WTC11 (cell line): ENCODE data around the gene PRKN. TPM values are rescaled to one million over a fixed set of nuclear protein-coding genes. Genes with fewer than 3 reads are reported as not detected.

Experiments used
- ATAC-seq: fragments of 200-7000 bp; cut with Tn5 transposase; 2 replicates; pipeline ENCODE4 v1.10.0; 2021; ENCODE audit warnings: mild to moderate bottlenecking, moderate library complexity
- CTCF ChIA-PET: fragments of 300-600 bp; sonication (Branson Sonifier 250); formaldehyde crosslinking; loops from one replicate; lab custom pipeline; 2021; ENCODE audit warnings: antibody characterized with exemption; lab: Charles Lee
- POLR2A ChIA-PET: fragments of 350-600 bp; sonication (Branson Sonifier 250); formaldehyde crosslinking; loops from one replicate; lab custom pipeline; 2021; ENCODE audit warnings: antibody characterized with exemption; lab: Charles Lee
- DNase-seq: peaks from one replicate; pipeline ENCODE4 v3.0.0; 2021; ENCODE audit warnings: low spot score
- H3K27ac Mint-ChIP-seq: 2 replicates; pipeline ENCODE4 v1.8.0; 2021; ENCODE audit warnings: mixed read lengths
- H3K27me3 Mint-ChIP-seq: 2 replicates; pipeline ENCODE4 v1.8.0; 2021; ENCODE audit warnings: low read depth, mild to moderate bottlenecking, moderate library complexity, mixed read lengths
- H3K36me3 Mint-ChIP-seq: 2 replicates; pipeline ENCODE4 v1.8.0; 2021; ENCODE audit warnings: mixed read lengths
- H3K4me1 Mint-ChIP-seq: 2 replicates; pipeline ENCODE4 v1.8.0; 2022; ENCODE audit warnings: mixed read lengths
- H3K4me3 Mint-ChIP-seq: 2 replicates; pipeline ENCODE4 v1.8.0; 2021; ENCODE audit warnings: mild to moderate bottlenecking, moderate library complexity, mixed read lengths
- H3K9me3 Mint-ChIP-seq: 2 replicates; pipeline ENCODE4 v1.8.0; 2021; ENCODE audit warnings: mixed read lengths
- CREM ChIP-seq: sonication (generic); formaldehyde crosslinking; IDR thresholded peaks from 2 replicates; pipeline ENCODE4 v1.8.1; 2022; ENCODE audit warnings: mild to moderate bottlenecking, missing genetic modification reagents, moderate library complexity
- ELF4 ChIP-seq: sonication (generic); formaldehyde crosslinking; IDR thresholded peaks from 2 replicates; pipeline ENCODE4 v1.8.1; 2022; ENCODE audit warnings: low read depth, mild to moderate bottlenecking, moderate library complexity, missing genetic modification reagents
- EMX1 ChIP-seq: fragments of 250-450 bp; sonication (Bioruptor Pico); IDR thresholded peaks from 2 replicates; pipeline ENCODE4 v1.8.0; 2021; ENCODE audit warnings: mild to moderate bottlenecking
- ESRRA ChIP-seq: sonication (generic); formaldehyde crosslinking; IDR thresholded peaks from 2 replicates; pipeline ENCODE4 v1.8.1; 2022; ENCODE audit warnings: mild to moderate bottlenecking, missing genetic modification reagents, borderline replicate concordance
- GABPB1 ChIP-seq: sonication (generic); formaldehyde crosslinking; IDR thresholded peaks from 2 replicates; pipeline ENCODE4 v1.8.1; 2023; ENCODE audit warnings: mild to moderate bottlenecking, missing genetic modification reagents
- IRF2 ChIP-seq: sonication (generic); formaldehyde crosslinking; IDR thresholded peaks from 2 replicates; pipeline ENCODE4 v1.8.0; 2022; ENCODE audit warnings: low read depth, missing genetic modification reagents, borderline replicate concordance
- JAZF1 ChIP-seq: fragments of 250-450 bp; sonication (Bioruptor Pico); IDR thresholded peaks from 2 replicates; pipeline ENCODE4 v1.9.0; 2021; ENCODE audit warnings: moderate library complexity, mild to moderate bottlenecking, inconsistent platforms
- MYBL2 ChIP-seq: sonication (generic); formaldehyde crosslinking; IDR thresholded peaks from 2 replicates; pipeline ENCODE4 v1.8.1; 2023; ENCODE audit warnings: mild to moderate bottlenecking, moderate library complexity, missing genetic modification reagents
- OVOL2 ChIP-seq: fragments of 250-450 bp; sonication (Bioruptor Pico); IDR thresholded peaks from 2 replicates; pipeline ENCODE4 v1.9.0; 2021; ENCODE audit warnings: mild to moderate bottlenecking, borderline replicate concordance
- RORB ChIP-seq: fragments of 250-450 bp; sonication (Bioruptor Pico); IDR thresholded peaks from 2 replicates; pipeline ENCODE4 v1.9.0; 2021; ENCODE audit warnings: mild to moderate bottlenecking
- SMAD4 ChIP-seq: sonication (generic); formaldehyde crosslinking; IDR thresholded peaks from 2 replicates; pipeline ENCODE4 v1.8.0; 2022; ENCODE audit warnings: mild to moderate bottlenecking, missing genetic modification reagents
- SOX15 ChIP-seq: fragments of 250-450 bp; sonication (Bioruptor Pico); IDR thresholded peaks from 2 replicates; pipeline ENCODE4 v1.9.0; 2021; ENCODE audit warnings: mild to moderate bottlenecking
- SP1 ChIP-seq: sonication (generic); formaldehyde crosslinking; conservative IDR thresholded peaks from 2 replicates; pipeline ENCODE4 v1.8.1; 2022; ENCODE audit warnings: missing genetic modification reagents
- ZNF396 ChIP-seq: fragments of 250-450 bp; sonication (Bioruptor Pico); IDR thresholded peaks from 2 replicates; pipeline ENCODE4 v1.8.0; 2021; ENCODE audit warnings: mild to moderate bottlenecking, moderate library complexity, borderline replicate concordance
- ZNF416 ChIP-seq: fragments of 250-450 bp; sonication (Bioruptor Pico); IDR thresholded peaks from 2 replicates; pipeline ENCODE4 v1.9.0; 2021; ENCODE audit warnings: mild to moderate bottlenecking, inconsistent platforms
- total RNA-seq: library from RNA; stranded (reverse); gene quantifications from 3 replicates; pipeline ENCODE4 v1.2.3, GENCODE V29; 2021
- TF ChIP-seq, protein P1 (sequence below): sonication (generic); formaldehyde crosslinking; IDR thresholded peaks from 2 replicates; pipeline ENCODE4 v1.8.0; 2022; ENCODE audit warnings: mild to moderate bottlenecking, missing genetic modification reagents
- TF ChIP-seq, protein P2 (sequence below): sonication (generic); formaldehyde crosslinking; IDR thresholded peaks from 2 replicates; pipeline ENCODE4 v1.8.0; 2023; ENCODE audit warnings: missing genetic modification reagents
- TF ChIP-seq, protein P3 (sequence below): sonication (generic); formaldehyde crosslinking; IDR thresholded peaks from 2 replicates; pipeline ENCODE4 v1.8.1; 2023; ENCODE audit warnings: mild to moderate bottlenecking, missing genetic modification reagents, borderline replicate concordance
- TF ChIP-seq, protein P4 (sequence below): sonication (generic); formaldehyde crosslinking; IDR thresholded peaks from 2 replicates; pipeline ENCODE4 v1.8.1; 2023; ENCODE audit warnings: mild to moderate bottlenecking, moderate library complexity, missing genetic modification reagents
- TF ChIP-seq, protein P5 (sequence below): sonication (generic); formaldehyde crosslinking; IDR thresholded peaks from 2 replicates; pipeline ENCODE4 v1.8.1; 2023; ENCODE audit warnings: mild to moderate bottlenecking, missing genetic modification reagents
- TF ChIP-seq, protein P6 (sequence below): fragments of 250-450 bp; sonication (Bioruptor Pico); IDR thresholded peaks from 2 replicates; pipeline ENCODE4 v1.9.0; 2021; ENCODE audit warnings: mild to moderate bottlenecking
- TF ChIP-seq, protein P7 (sequence below): sonication (generic); formaldehyde crosslinking; IDR thresholded peaks from 2 replicates; pipeline ENCODE4 v1.8.1; 2023; ENCODE audit warnings: mild to moderate bottlenecking, missing genetic modification reagents

The PRKN gene
- total RNA-seq, 1 experiment from 2014 or later, result 0.59 TPM

DNA sequence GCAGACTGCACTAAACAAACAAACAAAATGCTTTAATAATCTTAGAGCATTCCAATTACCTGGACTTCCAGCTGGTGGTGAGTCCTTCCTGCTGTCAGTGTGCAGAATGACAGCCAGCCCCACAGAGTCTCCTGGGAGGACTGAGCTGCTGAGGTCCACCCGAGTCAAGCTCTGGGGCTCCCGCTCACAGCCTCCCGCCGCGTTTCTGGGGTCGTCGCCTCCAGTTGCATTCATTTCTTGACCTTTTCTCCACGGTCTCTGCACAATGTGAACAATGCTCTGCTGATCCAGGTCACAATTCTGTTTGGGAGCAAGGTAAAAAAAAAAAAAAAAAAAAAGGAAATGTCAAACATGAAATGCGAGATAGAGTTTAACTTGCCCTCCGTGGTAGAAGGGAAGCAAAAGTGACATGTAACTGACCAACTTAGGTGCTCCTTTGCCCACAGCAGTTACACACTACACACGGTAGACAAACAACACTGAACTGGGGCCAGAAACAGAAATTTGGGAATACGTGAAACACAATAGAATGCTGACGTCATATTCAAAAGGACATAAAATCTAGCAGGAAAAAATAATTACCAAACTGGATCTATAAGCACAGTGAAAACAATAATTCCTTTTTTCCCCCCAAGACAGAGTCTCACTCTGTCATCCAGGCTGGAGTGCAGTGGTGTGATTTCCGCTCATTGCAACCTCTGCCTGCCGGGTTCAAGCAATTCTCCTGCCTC lies 464.9 kb downstream of the PRKN start (continued):
- TF ChIP-seq, protein P1, sequence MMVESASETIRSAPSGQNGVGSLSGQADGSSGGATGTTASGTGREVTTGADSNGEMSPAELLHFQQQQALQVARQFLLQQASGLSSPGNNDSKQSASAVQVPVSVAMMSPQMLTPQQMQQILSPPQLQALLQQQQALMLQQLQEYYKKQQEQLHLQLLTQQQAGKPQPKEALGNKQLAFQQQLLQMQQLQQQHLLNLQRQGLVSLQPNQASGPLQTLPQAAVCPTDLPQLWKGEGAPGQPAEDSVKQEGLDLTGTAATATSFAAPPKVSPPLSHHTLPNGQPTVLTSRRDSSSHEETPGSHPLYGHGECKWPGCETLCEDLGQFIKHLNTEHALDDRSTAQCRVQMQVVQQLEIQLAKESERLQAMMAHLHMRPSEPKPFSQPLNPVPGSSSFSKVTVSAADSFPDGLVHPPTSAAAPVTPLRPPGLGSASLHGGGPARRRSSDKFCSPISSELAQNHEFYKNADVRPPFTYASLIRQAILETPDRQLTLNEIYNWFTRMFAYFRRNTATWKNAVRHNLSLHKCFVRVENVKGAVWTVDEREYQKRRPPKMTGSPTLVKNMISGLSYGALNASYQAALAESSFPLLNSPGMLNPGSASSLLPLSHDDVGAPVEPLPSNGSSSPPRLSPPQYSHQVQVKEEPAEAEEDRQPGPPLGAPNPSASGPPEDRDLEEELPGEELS (CRISPR knock-in tag), result no peak
- TF ChIP-seq CREM (no peak), IRF2 (CRISPR knock-in tag) (no peak)

DNA sequence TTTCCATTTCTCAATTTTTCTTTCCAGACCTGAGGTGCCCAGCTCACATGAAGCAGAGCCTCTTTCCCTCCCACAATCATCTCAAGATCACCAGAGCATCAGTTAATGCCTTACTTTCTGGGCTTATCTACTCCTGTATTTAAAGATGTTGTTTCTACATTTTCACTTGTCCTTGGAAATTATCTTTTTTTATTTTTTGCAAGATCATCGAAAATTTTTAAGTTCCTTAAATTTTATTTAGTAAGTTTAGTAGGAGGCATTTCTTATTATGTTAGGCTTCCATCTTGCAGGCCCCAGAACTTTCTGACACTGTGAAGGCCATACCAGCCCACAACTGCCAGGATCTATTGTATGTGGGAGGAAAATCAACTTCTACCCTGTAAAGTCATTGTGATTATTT lies 466.0 kb downstream of the PRKN start:
- no peak overlapping the region for H3K4me3 Mint-ChIP-seq
- H3K27me3 Mint-ChIP-seq, result no peaks in the 10 kb centered on the region
- peaks cover 11% of the 10 kb centered on the region for H3K4me1 Mint-ChIP-seq
- POLR2A ChIA-PET, result no interaction called here
- CTCF ChIA-PET, result interaction anchor here (0.7 kb wide), 1 partner anchor 63 kb away, joined by 3 read pairs; no protein-coding TSS in a partner anchor
- DNase-seq (no peak), ATAC-seq (no peak)
- TF ChIP-seq, protein P2, sequence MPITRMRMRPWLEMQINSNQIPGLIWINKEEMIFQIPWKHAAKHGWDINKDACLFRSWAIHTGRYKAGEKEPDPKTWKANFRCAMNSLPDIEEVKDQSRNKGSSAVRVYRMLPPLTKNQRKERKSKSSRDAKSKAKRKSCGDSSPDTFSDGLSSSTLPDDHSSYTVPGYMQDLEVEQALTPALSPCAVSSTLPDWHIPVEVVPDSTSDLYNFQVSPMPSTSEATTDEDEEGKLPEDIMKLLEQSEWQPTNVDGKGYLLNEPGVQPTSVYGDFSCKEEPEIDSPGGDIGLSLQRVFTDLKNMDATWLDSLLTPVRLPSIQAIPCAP, result no peak
- TF ChIP-seq GABPB1 (CRISPR knock-in tag) (no peak), ZNF396 (CRISPR knock-in tag) (no peak), EMX1 (CRISPR knock-in tag) (no peak), ZNF416 (CRISPR knock-in tag) (no peak), SP1 (CRISPR knock-in tag) (no peak), RORB (CRISPR knock-in tag) (no peak), MYBL2 (CRISPR knock-in tag) (no peak), OVOL2 (CRISPR knock-in tag) (no peak), JAZF1 (CRISPR knock-in tag) (no peak), ESRRA (CRISPR knock-in tag) (no peak), IRF2 (CRISPR knock-in tag) (no peak), SOX15 (CRISPR knock-in tag) (no peak), ELF4 (CRISPR knock-in tag) (no peak), SMAD4 (CRISPR knock-in tag) (no peak)
- TF ChIP-seq, protein P3, sequence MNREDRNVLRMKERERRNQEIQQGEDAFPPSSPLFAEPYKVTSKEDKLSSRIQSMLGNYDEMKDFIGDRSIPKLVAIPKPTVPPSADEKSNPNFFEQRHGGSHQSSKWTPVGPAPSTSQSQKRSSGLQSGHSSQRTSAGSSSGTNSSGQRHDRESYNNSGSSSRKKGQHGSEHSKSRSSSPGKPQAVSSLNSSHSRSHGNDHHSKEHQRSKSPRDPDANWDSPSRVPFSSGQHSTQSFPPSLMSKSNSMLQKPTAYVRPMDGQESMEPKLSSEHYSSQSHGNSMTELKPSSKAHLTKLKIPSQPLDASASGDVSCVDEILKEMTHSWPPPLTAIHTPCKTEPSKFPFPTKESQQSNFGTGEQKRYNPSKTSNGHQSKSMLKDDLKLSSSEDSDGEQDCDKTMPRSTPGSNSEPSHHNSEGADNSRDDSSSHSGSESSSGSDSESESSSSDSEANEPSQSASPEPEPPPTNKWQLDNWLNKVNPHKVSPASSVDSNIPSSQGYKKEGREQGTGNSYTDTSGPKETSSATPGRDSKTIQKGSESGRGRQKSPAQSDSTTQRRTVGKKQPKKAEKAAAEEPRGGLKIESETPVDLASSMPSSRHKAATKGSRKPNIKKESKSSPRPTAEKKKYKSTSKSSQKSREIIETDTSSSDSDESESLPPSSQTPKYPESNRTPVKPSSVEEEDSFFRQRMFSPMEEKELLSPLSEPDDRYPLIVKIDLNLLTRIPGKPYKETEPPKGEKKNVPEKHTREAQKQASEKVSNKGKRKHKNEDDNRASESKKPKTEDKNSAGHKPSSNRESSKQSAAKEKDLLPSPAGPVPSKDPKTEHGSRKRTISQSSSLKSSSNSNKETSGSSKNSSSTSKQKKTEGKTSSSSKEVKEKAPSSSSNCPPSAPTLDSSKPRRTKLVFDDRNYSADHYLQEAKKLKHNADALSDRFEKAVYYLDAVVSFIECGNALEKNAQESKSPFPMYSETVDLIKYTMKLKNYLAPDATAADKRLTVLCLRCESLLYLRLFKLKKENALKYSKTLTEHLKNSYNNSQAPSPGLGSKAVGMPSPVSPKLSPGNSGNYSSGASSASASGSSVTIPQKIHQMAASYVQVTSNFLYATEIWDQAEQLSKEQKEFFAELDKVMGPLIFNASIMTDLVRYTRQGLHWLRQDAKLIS (CRISPR knock-in tag), result no peak
- TF ChIP-seq, protein P4, sequence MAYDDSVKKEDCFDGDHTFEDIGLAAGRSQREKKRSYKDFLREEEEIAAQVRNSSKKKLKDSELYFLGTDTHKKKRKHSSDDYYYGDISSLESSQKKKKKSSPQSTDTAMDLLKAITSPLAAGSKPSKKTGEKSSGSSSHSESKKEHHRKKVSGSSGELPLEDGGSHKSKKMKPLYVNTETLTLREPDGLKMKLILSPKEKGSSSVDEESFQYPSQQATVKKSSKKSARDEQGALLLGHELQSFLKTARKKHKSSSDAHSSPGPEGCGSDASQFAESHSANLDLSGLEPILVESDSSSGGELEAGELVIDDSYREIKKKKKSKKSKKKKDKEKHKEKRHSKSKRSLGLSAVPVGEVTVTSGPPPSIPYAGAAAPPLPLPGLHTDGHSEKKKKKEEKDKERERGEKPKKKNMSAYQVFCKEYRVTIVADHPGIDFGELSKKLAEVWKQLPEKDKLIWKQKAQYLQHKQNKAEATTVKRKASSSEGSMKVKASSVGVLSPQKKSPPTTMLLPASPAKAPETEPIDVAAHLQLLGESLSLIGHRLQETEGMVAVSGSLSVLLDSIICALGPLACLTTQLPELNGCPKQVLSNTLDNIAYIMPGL (CRISPR knock-in tag), result no peak
- TF ChIP-seq, protein P5, sequence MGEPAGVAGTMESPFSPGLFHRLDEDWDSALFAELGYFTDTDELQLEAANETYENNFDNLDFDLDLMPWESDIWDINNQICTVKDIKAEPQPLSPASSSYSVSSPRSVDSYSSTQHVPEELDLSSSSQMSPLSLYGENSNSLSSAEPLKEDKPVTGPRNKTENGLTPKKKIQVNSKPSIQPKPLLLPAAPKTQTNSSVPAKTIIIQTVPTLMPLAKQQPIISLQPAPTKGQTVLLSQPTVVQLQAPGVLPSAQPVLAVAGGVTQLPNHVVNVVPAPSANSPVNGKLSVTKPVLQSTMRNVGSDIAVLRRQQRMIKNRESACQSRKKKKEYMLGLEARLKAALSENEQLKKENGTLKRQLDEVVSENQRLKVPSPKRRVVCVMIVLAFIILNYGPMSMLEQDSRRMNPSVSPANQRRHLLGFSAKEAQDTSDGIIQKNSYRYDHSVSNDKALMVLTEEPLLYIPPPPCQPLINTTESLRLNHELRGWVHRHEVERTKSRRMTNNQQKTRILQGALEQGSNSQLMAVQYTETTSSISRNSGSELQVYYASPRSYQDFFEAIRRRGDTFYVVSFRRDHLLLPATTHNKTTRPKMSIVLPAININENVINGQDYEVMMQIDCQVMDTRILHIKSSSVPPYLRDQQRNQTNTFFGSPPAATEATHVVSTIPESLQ (CRISPR knock-in tag), result no peak
- TF ChIP-seq, protein P6, sequence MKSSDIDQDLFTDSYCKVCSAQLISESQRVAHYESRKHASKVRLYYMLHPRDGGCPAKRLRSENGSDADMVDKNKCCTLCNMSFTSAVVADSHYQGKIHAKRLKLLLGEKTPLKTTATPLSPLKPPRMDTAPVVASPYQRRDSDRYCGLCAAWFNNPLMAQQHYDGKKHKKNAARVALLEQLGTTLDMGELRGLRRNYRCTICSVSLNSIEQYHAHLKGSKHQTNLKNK, result no peak
- TF ChIP-seq, protein P7, sequence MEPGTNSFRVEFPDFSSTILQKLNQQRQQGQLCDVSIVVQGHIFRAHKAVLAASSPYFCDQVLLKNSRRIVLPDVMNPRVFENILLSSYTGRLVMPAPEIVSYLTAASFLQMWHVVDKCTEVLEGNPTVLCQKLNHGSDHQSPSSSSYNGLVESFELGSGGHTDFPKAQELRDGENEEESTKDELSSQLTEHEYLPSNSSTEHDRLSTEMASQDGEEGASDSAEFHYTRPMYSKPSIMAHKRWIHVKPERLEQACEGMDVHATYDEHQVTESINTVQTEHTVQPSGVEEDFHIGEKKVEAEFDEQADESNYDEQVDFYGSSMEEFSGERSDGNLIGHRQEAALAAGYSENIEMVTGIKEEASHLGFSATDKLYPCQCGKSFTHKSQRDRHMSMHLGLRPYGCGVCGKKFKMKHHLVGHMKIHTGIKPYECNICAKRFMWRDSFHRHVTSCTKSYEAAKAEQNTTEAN (CRISPR knock-in tag), result no peak
- H3K27ac Mint-ChIP-seq, result no peak overlapping the region
- no peaks in the 10 kb centered on the region for H3K36me3 Mint-ChIP-seq
- no peaks in the 10 kb centered on the region for H3K9me3 Mint-ChIP-seq
